H1 (cell line): ENCODE results near the gene LIPT2. TPM values are rescaled to one million over a fixed set of nuclear protein-coding genes. Genes with fewer than 3 reads are reported as not detected.

ENCODE experiments used
- CTCF ChIA-PET: fragments of 300-600 bp; sonication (Branson Sonifier 250); formaldehyde crosslinking; loops from one replicate; lab custom pipeline; 2021; ENCODE audit not compliant: partially characterized antibody; lab: Charles Lee
- POLR2A ChIA-PET: fragments of 300-600 bp; sonication (Branson Sonifier 250); formaldehyde crosslinking; loops from one replicate; lab custom pipeline; 2021; ENCODE audit warnings: inconsistent platforms; ENCODE audit not compliant: partially characterized antibody; lab: Charles Lee
- DNase-seq, 2 experiments: peaks; one replicate each; pipeline versions ENCODE4 v3.0.0 to v3.0.0-alpha.2; 2010 to 2022; ENCODE audit warnings: low spot score in 2 of 2, low read depth in 1 of 2, mixed read lengths in 1 of 2
- FAIRE-seq: peaks from 2 replicates; lab custom pipeline; 2011; peaks lifted over from hg19 to GRCh38; lab: Jason Lieb, UNC
- H2AFZ ChIP-seq: 2 replicates; pipeline ENCODE4 v1.8.1; 2012; ENCODE audit warnings: low read length, inconsistent platforms
- H2AK5ac ChIP-seq: 2 replicates; pipeline ENCODE4 v1.6.1; 2013; ENCODE audit warnings: low read depth, low read length
- H2BK120ac ChIP-seq: replicated peaks from 2 replicates; pipeline ENCODE3; 2013; ENCODE audit warnings: low read depth, low read length, inconsistent platforms
- H2BK12ac ChIP-seq: 2 replicates; pipeline ENCODE4 v1.6.1; 2013; ENCODE audit warnings: low read depth, low read length
- H2BK15ac ChIP-seq: 2 replicates; pipeline ENCODE4 v1.6.1; 2013; ENCODE audit warnings: low read length
- H2BK20ac ChIP-seq: 2 replicates; pipeline ENCODE4 v1.6.1; 2013; ENCODE audit warnings: low read length
- H2BK5ac ChIP-seq: 2 replicates; pipeline ENCODE4 v1.6.1; 2013; ENCODE audit warnings: low read depth, low read length
- H3K14ac ChIP-seq: 2 replicates; pipeline ENCODE4 v1.6.1; 2013; ENCODE audit warnings: inconsistent platforms; ENCODE audit not compliant: insufficient read length
- H3K18ac ChIP-seq: 2 replicates; pipeline ENCODE4 v1.6.1; 2013; ENCODE audit warnings: low read length; ENCODE audit errors: extremely low read depth
- H3K23ac ChIP-seq: 2 replicates; pipeline ENCODE4 v1.6.1; 2013; ENCODE audit warnings: inconsistent platforms; ENCODE audit not compliant: insufficient read length
- H3K23me2 ChIP-seq: 2 replicates; pipeline ENCODE4 v1.6.1; 2013; ENCODE audit warnings: low read depth, low read length
- H3K27ac ChIP-seq: 2 replicates; pipeline ENCODE4 v1.6.1; 2011; ENCODE audit warnings: low read depth, low read length, inconsistent platforms
- H3K27me3 ChIP-seq, 4 experiments: replicated peaks in 1 of 4; 1 replicate in 1 of 4; 2 replicates in 3 of 4; pipeline versions ENCODE4 v1.6.1 to v1.8.1; 2011 to 2013; ENCODE audit warnings: low read length in 3 of 4, mild to moderate bottlenecking in 3 of 4, inconsistent platforms in 2 of 4, mixed read lengths in 2 of 4, moderate library complexity in 1 of 4; ENCODE audit not compliant: control insufficient read depth in 3 of 4, insufficient read depth in 3 of 4; ENCODE audit errors: extremely low read depth in 1 of 4
- H3K36me3 ChIP-seq, 4 experiments: 2 replicates each; pipeline versions ENCODE4 v1.6.1 to v1.8.1; 2011 to 2013; ENCODE audit warnings: mild to moderate bottlenecking in 4 of 4, low read length in 3 of 4, moderate library complexity in 2 of 4, control low read depth in 1 of 4, inconsistent platforms in 1 of 4; ENCODE audit not compliant: insufficient read depth in 4 of 4, control insufficient read depth in 2 of 4
- H3K4ac ChIP-seq: replicated peaks from 2 replicates; pipeline ENCODE3; 2013; ENCODE audit warnings: low read length, low read depth, mixed read lengths, inconsistent platforms; ENCODE audit not compliant: insufficient read length
- H3K4me1 ChIP-seq, 4 experiments: replicated peaks in 1 of 4; 1 replicate in 1 of 4; 2 replicates in 3 of 4; pipeline versions ENCODE4 v1.6.1 to v1.8.1; 2011 to 2013; ENCODE audit warnings: low read length in 3 of 4, inconsistent platforms in 2 of 4, mixed read lengths in 1 of 4; ENCODE audit not compliant: insufficient read depth in 4 of 4, control insufficient read depth in 3 of 4
- H3K4me2 ChIP-seq, 2 experiments: 2 replicates each; pipeline versions ENCODE4 v1.6.1 to v1.8.1; 2011 to 2013; ENCODE audit warnings: low read depth in 2 of 2, low read length in 2 of 2, control low read depth in 1 of 2, inconsistent platforms in 1 of 2, mild to moderate bottlenecking in 1 of 2; ENCODE audit not compliant: insufficient read depth in 1 of 2
- H3K4me3 ChIP-seq, 4 experiments: fragments of 200-600, 300-600 bp in 1 of 4; sonication (generic), shearing (Covaris generic), sonication (Bioruptor Twin) in 1 of 4; 2 replicates each; pipeline versions ENCODE4 v1.5.1 to v1.8.1; 2011 to 2016; ENCODE audit warnings: low read length in 4 of 4, low read depth in 3 of 4, control low read depth in 2 of 4, inconsistent platforms in 2 of 4, mild to moderate bottlenecking in 2 of 4, mixed read lengths in 1 of 4, moderate library complexity in 1 of 4; ENCODE audit not compliant: insufficient read depth in 2 of 4; ENCODE audit errors: extremely low read depth in 1 of 4
- H3K56ac ChIP-seq: replicated peaks from 2 replicates; pipeline ENCODE3; 2013; ENCODE audit warnings: low read depth, mild to moderate bottlenecking, mixed read lengths, low read length, inconsistent platforms; ENCODE audit not compliant: insufficient read length
- H3K79me1 ChIP-seq: 2 replicates; pipeline ENCODE4 v1.6.1; 2013; ENCODE audit warnings: low read depth, low read length, control low read depth
- H3K79me2 ChIP-seq, 2 experiments: 2 replicates each; pipeline versions ENCODE4 v1.6.1 to v1.8.1; 2012 to 2013; ENCODE audit warnings: low read length in 2 of 2, mild to moderate bottlenecking in 2 of 2, inconsistent platforms in 1 of 2; ENCODE audit not compliant: insufficient read depth in 2 of 2, control insufficient read depth in 1 of 2
- H3K9ac ChIP-seq, 4 experiments: replicated peaks in 1 of 4; 1 replicate in 1 of 4; 2 replicates in 3 of 4; pipeline versions ENCODE4 v1.6.1 to v1.8.1; 2011 to 2013; ENCODE audit warnings: low read depth in 3 of 4, low read length in 3 of 4, control low read depth in 2 of 4, mild to moderate bottlenecking in 2 of 4, moderate library complexity in 2 of 4, inconsistent platforms in 1 of 4; ENCODE audit errors: extremely low read depth in 1 of 4
- H3K9me3 ChIP-seq, 2 experiments: 2 replicates each; pipeline versions ENCODE4 v1.6.1 to v1.8.1; 2012 to 2013; ENCODE audit warnings: mild to moderate bottlenecking in 2 of 2, moderate library complexity in 2 of 2, control low read depth in 1 of 2, inconsistent platforms in 1 of 2, low read depth in 1 of 2, low read length in 1 of 2, mixed read lengths in 1 of 2; ENCODE audit not compliant: insufficient read depth in 2 of 2
- H4K20me1 ChIP-seq, 2 experiments: replicated peaks in 1 of 2; 2 replicates each; pipeline versions ENCODE3 to v1.8.1; 2011 to 2013; ENCODE audit warnings: inconsistent platforms in 2 of 2, low read length in 2 of 2, mild to moderate bottlenecking in 1 of 2; ENCODE audit not compliant: insufficient read depth in 2 of 2, control insufficient read depth in 1 of 2
- H4K5ac ChIP-seq: 2 replicates; pipeline ENCODE4 v1.6.1; 2013; ENCODE audit warnings: low read length, low read depth, mixed read lengths, inconsistent platforms; ENCODE audit not compliant: insufficient read length
- H4K8ac ChIP-seq: 2 replicates; pipeline ENCODE4 v1.8.0; 2013; ENCODE audit warnings: mild to moderate bottlenecking, moderate library complexity, low read length, inconsistent platforms; ENCODE audit not compliant: insufficient read depth; ENCODE audit errors: extremely low read depth
- H4K91ac ChIP-seq: replicated peaks from 2 replicates; pipeline ENCODE3; 2013; ENCODE audit warnings: low read length, mixed read lengths, inconsistent platforms; ENCODE audit not compliant: insufficient read length
- CTBP2 ChIP-seq: IDR thresholded peaks from 2 replicates; pipeline ENCODE4 v1.7.0; 2011; ENCODE audit warnings: borderline replicate concordance, mild to moderate bottlenecking, moderate library complexity, mixed read lengths, low read length; ENCODE audit not compliant: insufficient read depth, insufficient read length
- FOSL1 ChIP-seq: IDR thresholded peaks from 2 replicates; pipeline ENCODE4 v1.6.1; 2011; ENCODE audit warnings: mild to moderate bottlenecking, low read depth, low read length, moderate library complexity; ENCODE audit not compliant: insufficient read depth
- GABPA ChIP-seq: IDR thresholded peaks from 2 replicates; pipeline ENCODE4 v1.6.1; 2011; ENCODE audit warnings: mild to moderate bottlenecking, low read length, moderate library complexity, borderline replicate concordance; ENCODE audit not compliant: insufficient read depth
- HDAC6 ChIP-seq: IDR thresholded peaks from one replicate; pipeline ENCODE4 v1.7.1; 2012; ENCODE audit warnings: low read depth, mild to moderate bottlenecking, inconsistent platforms, low read length, moderate library complexity
- JUN ChIP-seq: IDR thresholded peaks from 2 replicates; pipeline ENCODE4 v1.6.1; 2011; ENCODE audit warnings: low read depth, mild to moderate bottlenecking, improper control_type of control experiment, low read length
- JUND ChIP-seq: IDR thresholded peaks from 2 replicates; pipeline ENCODE4 v1.6.1; 2011; ENCODE audit warnings: mild to moderate bottlenecking, improper control_type of control experiment, low read length
- MAFK ChIP-seq: IDR thresholded peaks from 2 replicates; pipeline ENCODE4 v1.6.1; 2012; ENCODE audit warnings: low read depth, mild to moderate bottlenecking, improper control_type of control experiment, low read length
- PHF8 ChIP-seq: fragments of 200-600 bp; sonication (generic); conservative IDR thresholded peaks from 2 replicates; pipeline ENCODE4 v1.7.1; 2012; ENCODE audit warnings: low read depth, mild to moderate bottlenecking, inconsistent platforms, low read length, moderate library complexity
- RBBP5 ChIP-seq: IDR thresholded peaks from 2 replicates; pipeline ENCODE4 v1.7.1; 2012; ENCODE audit warnings: low read depth, mild to moderate bottlenecking, inconsistent platforms, low read length, moderate library complexity, borderline replicate concordance
- SAP30 ChIP-seq: fragments of 300-600 bp; sonication (generic); IDR thresholded peaks from 2 replicates; pipeline ENCODE4 v1.7.1; 2012; ENCODE audit warnings: low read length, moderate library complexity, mild to moderate bottlenecking, inconsistent platforms; ENCODE audit not compliant: insufficient read depth, insufficient replicate concordance
- SIRT6 ChIP-seq: IDR thresholded peaks from one replicate; pipeline ENCODE4 v1.7.1; 2012; ENCODE audit warnings: low read length, inconsistent platforms
- SP1 ChIP-seq: IDR thresholded peaks from 2 replicates; pipeline ENCODE4 v1.6.1; 2011; ENCODE audit warnings: low read depth, low read length
- SUZ12 ChIP-seq: fragments of 200-600 bp; sonication (generic); IDR thresholded peaks from 2 replicates; pipeline ENCODE4 v1.6.1; 2012; ENCODE audit warnings: mild to moderate bottlenecking, inconsistent platforms, low read length, moderate library complexity, mixed read lengths
- TEAD4 ChIP-seq: IDR thresholded peaks from 2 replicates; pipeline ENCODE4 v1.6.1; 2012; ENCODE audit warnings: low read depth, low read length, inconsistent platforms, mixed read lengths
- YY1 ChIP-seq: IDR thresholded peaks from 2 replicates; pipeline ENCODE4 v1.6.1; 2011; ENCODE audit warnings: low read depth, mild to moderate bottlenecking, low read length
- WGBS, 2 experiments: shearing (Covaris generic) in 1 of 2; methylation state at CpG; one replicate each; pipeline versions ENCODE4 v1.1.6 to v1.1.7; 2013 to 2015; ENCODE audit warnings: low lambda C conversion rate in 2 of 2, mixed read lengths in 2 of 2, inconsistent platforms in 1 of 2, low coverage in 1 of 2, missing lambda C conversion rate in 1 of 2; ENCODE audit not compliant: insufficient replicate concordance in 2 of 2, insufficient coverage in 1 of 2, insufficient read length in 1 of 2; ENCODE audit errors: extremely low coverage in 1 of 2, missing lambda C conversion rate in 1 of 2; 5-methylcytosine and 5-hydroxymethylcytosine counted together
- polyA plus RNA-seq, 7 experiments: library from polyadenylated mRNA; depleted of rRNA in 3 of 7; stranded (reverse) in 5 of 7; unstranded in 2 of 7; fragments of >200 nt in 5 of 7; fragments of 200-250 nt in 2 of 7; gene quantifications; 1 replicate in 5 of 7; 2 replicates in 1 of 7; 4 replicates in 1 of 7; pipeline versions ENCODE4 v1.2.1 to v1.2.3, GENCODE V29; 2011 to 2013; ENCODE audit warnings: missing spikeins in 2 of 7, mixed read lengths in 2 of 7
- total RNA-seq: library from RNA; stranded (reverse); fragmentation: NEBNext Ultra II Directional; extraction: Animal tissue kit (Norgen Biotek cat#: 25700); gene quantifications from 2 replicates; pipeline ENCODE4 v1.2.1, GENCODE V29; 2021

Gene LIPT2
- total and polyA plus RNA-seq, 2 of the 8 experiments (the other 6 are each of a cell fraction or from before 2014, with no cell fraction given) = 6.4 to 16.7 TPM

DNA sequence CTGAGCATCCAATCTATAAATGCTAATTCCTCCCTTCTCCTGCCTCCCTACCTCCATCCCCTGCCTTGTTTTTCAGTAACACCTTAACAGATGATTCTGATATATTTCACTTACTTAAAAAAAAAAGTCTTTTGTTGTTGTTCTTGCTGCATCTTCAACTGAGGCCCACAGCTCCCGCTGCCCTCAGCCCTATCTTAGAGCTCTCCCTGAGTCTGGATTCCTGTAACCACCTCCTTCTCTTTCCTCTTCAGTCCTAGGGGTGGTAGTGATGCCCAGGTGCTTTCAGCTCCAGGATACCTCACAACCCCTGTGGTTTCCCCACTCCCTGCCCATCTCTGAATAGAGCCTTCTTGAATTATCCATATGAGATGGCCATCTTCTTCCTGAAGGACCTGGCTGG, 22.5 kb downstream of the LIPT2 start:
- H3K9me3 ChIP-seq = no peaks in the 10 kb centered on the region
- no peak overlapping the region for H3K18ac ChIP-seq
- no peak overlapping the region for H3K23ac ChIP-seq
- H2BK20ac ChIP-seq = no peak overlapping the region
- H3K56ac ChIP-seq = no peak overlapping the region
- no peaks in the 10 kb centered on the region for H3K79me1 ChIP-seq
- no peak overlapping the region for H3K4me3 ChIP-seq
- H4K5ac ChIP-seq = no peak overlapping the region
- no peak overlapping the region for H3K27ac ChIP-seq
- no peak overlapping the region for H3K4ac ChIP-seq
- no peak overlapping the region for H3K9ac ChIP-seq
- H3K4me1 ChIP-seq = peaks cover 4 to 11% (median 10%) of the 10 kb centered on the region in 4 experiments
- no peak for FAIRE-seq
- no peak overlapping the region for H3K14ac ChIP-seq
- 94% methylated on average over 1 of the region's 1 CpG; no CpG with 5 or more reads in 1 of the 2 experiments for WGBS, 2 experiments
- H3K27me3 ChIP-seq = peaks cover 0 to 5% (median 0%) of the 10 kb centered on the region in 4 experiments; a peak in 2 of 7 replicates
- no peak for DNase-seq
- H3K23me2 ChIP-seq = no peaks in the 10 kb centered on the region; the same call in 1 of the 2 replicates
- no peaks in the 10 kb centered on the region for H4K20me1 ChIP-seq
- no peak overlapping the region for H4K91ac ChIP-seq
- CTCF ChIA-PET = interaction anchor here (0.6 to 1.5 kb wide), 8 partner anchors 18 to 1037 kb away, joined by 3 to 6 read pairs (median 4); no protein-coding TSS in a partner anchor
- H3K4me2 ChIP-seq = no peak overlapping the region
- no peak overlapping the region for H2BK15ac ChIP-seq
- H2BK120ac ChIP-seq = no peak overlapping the region
- POLR2A ChIA-PET = no interaction called here
- no peaks in the 10 kb centered on the region for H3K36me3 ChIP-seq
- no peak overlapping the region for H2AK5ac ChIP-seq
- no peak overlapping the region for H4K8ac ChIP-seq
- no peak overlapping the region for H2BK5ac ChIP-seq
- H3K79me2 ChIP-seq = no peaks in the 10 kb centered on the region
- no peak overlapping the region for H2BK12ac ChIP-seq
- no peak overlapping the region for H2AFZ ChIP-seq
- TF ChIP-seq FOSL1 = no peak
- no peak for TF ChIP-seq GABPA
- TF ChIP-seq SP1 = no peak
- TF ChIP-seq SAP30 = no peak
- no peak for TF ChIP-seq JUN
- TF ChIP-seq SUZ12 = no peak
- no peak for TF ChIP-seq TEAD4
- no peak for TF ChIP-seq PHF8
- TF ChIP-seq HDAC6 = no peak
- no peak for TF ChIP-seq YY1
- TF ChIP-seq CTBP2 = no peak
- TF ChIP-seq MAFK = no peak
- TF ChIP-seq RBBP5 = no peak
- TF ChIP-seq SIRT6 = no peak
- no peak for TF ChIP-seq JUND
